HG03045 (cell line): ENCODE results near the gene REC8.
A peak's percentile ranks its signal among the peaks of the same experiment; 100 is the strongest.

Experiments used
- ATAC-seq: cut with Tn5 transposase; IDR thresholded peaks from one replicate; pipeline ENCODE4 v1.9.1; 2021; ENCODE audit warnings: mild to moderate bottlenecking, moderate library complexity; ENCODE audit not compliant: unreplicated experiment

REC8 gene

GRCh38 chr14:24171422-24172260 lies at the start of gene REC8:
REC8 (plus strand) TSS chr14:24172080; CDS start chr14:24172553, 473 bp downstream.
- peak; percentile 59 for ATAC-seq

- no peak for ATAC-seq
Observed at GRCh38 chr14:24122416-24122815, 49.5 kb upstream of the REC8 start.

GRCh38 chr14:24122898-24123297 lies 49.0 kb upstream of the REC8 start:
- no peak for ATAC-seq

GRCh38 chr14:24123424-24124417 lies 48.2 kb upstream of the REC8 start:
- ATAC-seq, result peak; percentile 44

- ATAC-seq, result no peak
Observed at GRCh38 chr14:24126939-24127338, 44.9 kb upstream of the REC8 start.

- ATAC-seq, result no peak
Observed at GRCh38 chr14:24127673-24128072, 44.2 kb upstream of the REC8 start.

GRCh38 chr14:24129410-24129998 lies 42.4 kb upstream of the REC8 start:
- no peak for ATAC-seq

- no peak for ATAC-seq
Observed at GRCh38 chr14:24130380-24130716, 41.5 kb upstream of the REC8 start, which contains the start of gene FITM1. FITM1 (plus strand) TSS chr14:24130659; CDS start chr14:24131564, 905 bp downstream.

GRCh38 chr14:24130717-24131548 lies 40.9 kb upstream of the REC8 start:
- no peak for ATAC-seq

- no peak for ATAC-seq
Observed at GRCh38 chr14:24131549-24131966, 40.3 kb upstream of the REC8 start.

GRCh38 chr14:24132061-24132685 lies 39.7 kb upstream of the REC8 start:
- no peak for ATAC-seq

GRCh38 chr14:24132976-24133375 lies 38.9 kb upstream of the REC8 start:
- ATAC-seq, result no peak

- ATAC-seq, result no peak
Observed at GRCh38 chr14:24133735-24134134, 38.1 kb upstream of the REC8 start.

GRCh38 chr14:24135584-24135833 lies 36.4 kb upstream of the REC8 start:
- ATAC-seq, result no peak

GRCh38 chr14:24135834-24136683 lies 35.8 kb upstream of the REC8 start, which contains the start of gene PSME1:
PSME1 (plus strand) TSS chr14:24136194; CDS start chr14:24136263, 69 bp downstream.
- ATAC-seq, result peak; percentile 86

- no peak for ATAC-seq
Observed at GRCh38 chr14:24136684-24137528, 35.0 kb upstream of the REC8 start.

GRCh38 chr14:24137529-24138395 lies 34.1 kb upstream of the REC8 start:
- no peak for ATAC-seq
